HepG2 (cell line): ENCODE results near the gene HECTD1. TPM values are rescaled to one million over a fixed set of nuclear protein-coding genes. Genes with fewer than 3 reads are reported as not detected.

ENCODE experiments used
- ATAC-seq: fragments of 200-7000 bp; cut with Tn5 transposase; 3 replicates; pipeline ENCODE4 v1.9.1; 2020; ENCODE audit warnings: mild to moderate bottlenecking, moderate library complexity
- BruUV-seq: library from RNA; stranded (reverse); fragments of 400-500 nt; replicated peaks from 2 replicates; lab custom pipeline; 2021; lab: Mats Ljungman, UMichigan
- CTCF ChIA-PET: fragments of 300-600 bp; formaldehyde crosslinking; extraction: SDS; loops from one replicate; lab custom pipeline; 2021; ENCODE audit warnings: low total read pairs, inconsistent platforms, low intra/inter-chr PET ratio; lab: Yijun Ruan, JAX
- POLR2A ChIA-PET: fragments of 350-600 bp; sonication (Branson Sonifier 250); formaldehyde crosslinking; loops from one replicate; lab custom pipeline; 2020; ENCODE audit warnings: antibody characterized with exemption, inconsistent platforms; lab: Yijun Ruan, JAX
- DNase-seq: peaks from one replicate; pipeline ENCODE4 v3.0.0-alpha.2; 2015; ENCODE audit warnings: low spot score
- FAIRE-seq: peaks from 3 replicates; lab custom pipeline; 2011; peaks lifted over from hg19 to GRCh38; lab: Jason Lieb, UNC
- H2AFZ ChIP-seq: one replicate; pipeline ENCODE4 v1.6.1; 2011; ENCODE audit warnings: low read length, inconsistent platforms
- H3K27ac ChIP-seq: fragments of 300-600 bp; 3 replicates; pipeline ENCODE4 v1.8.0; 2011; ENCODE audit warnings: mixed run types, mild to moderate bottlenecking, mixed read lengths, low read length, inconsistent platforms; ENCODE audit not compliant: insufficient read depth; ENCODE audit errors: extremely low read length
- H3K27me3 ChIP-seq, 2 experiments: fragments of 200-600 bp in 1 of 2; 2 replicates in 1 of 2; 3 replicates in 1 of 2; pipeline versions ENCODE4 v1.6.0 to v1.8.0; 2011; ENCODE audit warnings: low read length in 2 of 2, mild to moderate bottlenecking in 2 of 2, moderate library complexity in 2 of 2, inconsistent platforms in 1 of 2; ENCODE audit not compliant: insufficient read depth in 2 of 2, control insufficient read depth in 1 of 2
- H3K36me3 ChIP-seq, 2 experiments: fragments of 200-600 bp in 1 of 2; replicated peaks in 1 of 2; 2 replicates in 1 of 2; 3 replicates in 1 of 2; pipeline versions ENCODE4 v1.5.1 to v1.8.0; 2011; ENCODE audit warnings: low read length in 2 of 2, inconsistent platforms in 1 of 2; ENCODE audit not compliant: insufficient read depth in 2 of 2, control insufficient read depth in 1 of 2
- H3K4me1 ChIP-seq: 2 replicates; pipeline ENCODE4 v1.5.1; 2012; ENCODE audit warnings: low read length, inconsistent platforms; ENCODE audit not compliant: insufficient read depth
- H3K4me2 ChIP-seq: 2 replicates; pipeline ENCODE4 v1.6.0; 2011; ENCODE audit warnings: low read depth, low read length, inconsistent platforms
- H3K4me3 ChIP-seq, 3 experiments: fragments of 200-600 bp in 1 of 3; sonication (generic), shearing (Covaris generic) in 1 of 3; replicated peaks in 1 of 3; 2 replicates each; pipeline ENCODE4 v1.5.1; 2011 to 2016; ENCODE audit warnings: low read length in 3 of 3, inconsistent platforms in 2 of 3, low read depth in 2 of 3, mild to moderate bottlenecking in 2 of 3, control low read depth in 1 of 3, mixed read lengths in 1 of 3; ENCODE audit not compliant: insufficient read depth in 1 of 3
- H3K79me2 ChIP-seq: one replicate; pipeline ENCODE4 v1.6.1; 2011; ENCODE audit warnings: low read length, inconsistent platforms; ENCODE audit not compliant: insufficient read depth
- H3K9ac ChIP-seq: 2 replicates; pipeline ENCODE4 v1.6.0; 2011; ENCODE audit warnings: mild to moderate bottlenecking, low read depth, low read length, inconsistent platforms; ENCODE audit not compliant: insufficient read depth
- H3K9me3 ChIP-seq: 2 replicates; pipeline ENCODE4 v1.5.1; 2012; ENCODE audit warnings: mild to moderate bottlenecking, low read length
- H4K20me1 ChIP-seq: 2 replicates; pipeline ENCODE4 v1.6.0; 2011; ENCODE audit warnings: inconsistent platforms, mild to moderate bottlenecking, low read length, moderate library complexity; ENCODE audit not compliant: insufficient read depth
- BORCS8-MEF2B ChIP-seq: sonication (generic); formaldehyde crosslinking; IDR thresholded peaks from 2 replicates; pipeline ENCODE4 v1.8.0; 2022; ENCODE audit warnings: mild to moderate bottlenecking, missing genetic modification reagents
- CHD4 ChIP-seq: fragments of 200-600 bp; sonication (generic); IDR thresholded peaks from 2 replicates; pipeline ENCODE4 v1.7.0; 2017; ENCODE audit warnings: mild to moderate bottlenecking, low read length, borderline replicate concordance
- CREM ChIP-seq, 2 experiments: sonication (generic) in 1 of 2; formaldehyde crosslinking in 1 of 2; IDR thresholded peaks; 2 replicates each; pipeline versions ENCODE4 v1.4.0 to v1.6.1; 2016 to 2020; ENCODE audit warnings: antibody characterized with exemption in 1 of 2, mild to moderate bottlenecking in 1 of 2, missing genetic modification reagents in 1 of 2
- GABPB1 ChIP-seq: IDR thresholded peaks from 2 replicates; pipeline ENCODE4 v1.6.1; 2016; ENCODE audit warnings: mild to moderate bottlenecking, missing genetic modification reagents, moderate library complexity, missing compliant biosample characterization
- GATAD2A ChIP-seq: IDR thresholded peaks from 2 replicates; pipeline ENCODE4 v1.6.1; 2016
- HIVEP1 ChIP-seq: sonication (generic); formaldehyde crosslinking; IDR thresholded peaks from 2 replicates; pipeline ENCODE4 v1.4.0; 2020; ENCODE audit warnings: mild to moderate bottlenecking, missing genetic modification reagents
- MIER2 ChIP-seq: IDR thresholded peaks from 2 replicates; pipeline ENCODE4 v1.6.1; 2016; ENCODE audit warnings: missing biosample characterization, missing genetic modification reagents
- NFKB2 ChIP-seq: sonication (generic); formaldehyde crosslinking; IDR thresholded peaks from 2 replicates; pipeline ENCODE4 v1.4.0; 2020; ENCODE audit warnings: missing genetic modification reagents, borderline replicate concordance
- NRL ChIP-seq: sonication (generic); formaldehyde crosslinking; IDR thresholded peaks from 2 replicates; pipeline ENCODE4 v1.5.0; 2020; ENCODE audit warnings: missing genetic modification reagents, mild to moderate bottlenecking, moderate library complexity, borderline replicate concordance
- POGZ ChIP-seq: sonication (generic); formaldehyde crosslinking; IDR thresholded peaks from 2 replicates; pipeline ENCODE4 v1.4.0; 2020; ENCODE audit warnings: mild to moderate bottlenecking, missing genetic modification reagents
- RARG ChIP-seq: sonication (generic); formaldehyde crosslinking; IDR thresholded peaks from 2 replicates; pipeline ENCODE4 v1.4.0; 2020; ENCODE audit warnings: low read depth, mild to moderate bottlenecking, missing genetic modification reagents
- STAG1 ChIP-seq: sonication (generic); formaldehyde crosslinking; IDR thresholded peaks from 2 replicates; pipeline ENCODE4 v1.4.0; 2020; ENCODE audit warnings: missing genetic modification reagents
- ZNF263 ChIP-seq: sonication (generic); formaldehyde crosslinking; IDR thresholded peaks from 2 replicates; pipeline ENCODE4 v1.4.0; 2020; ENCODE audit warnings: missing genetic modification reagents
- ZNF619 ChIP-seq: sonication (generic); formaldehyde crosslinking; IDR thresholded peaks from 2 replicates; pipeline ENCODE4 v1.4.0; 2020; ENCODE audit warnings: mild to moderate bottlenecking, missing genetic modification reagents
- ZNF773 ChIP-seq: sonication (generic); formaldehyde crosslinking; IDR thresholded peaks from 2 replicates; pipeline ENCODE4 v1.4.0; 2020; ENCODE audit warnings: missing genetic modification reagents, borderline replicate concordance
- WGBS: methylation state at CpG from one replicate; pipeline ENCODE4 v1.1.6; 2017; ENCODE audit warnings: low lambda C conversion rate; 5-methylcytosine and 5-hydroxymethylcytosine counted together
- in situ Hi-C: cut with HindIII; loops from 2 replicates; pipeline ENCODE4 v1.10.0; 2017; ENCODE audit warnings: low pct_unique_long_range_greater_than_20kb; ENCODE audit not compliant: extremely low pct_ligation_motif_present
- intact Hi-C: fragments of 100-400 bp; cut with micrococcal nuclease; formaldehyde crosslinking; loops from one replicate; pipeline ENCODE4 v1.10.0; 2022; ENCODE audit not compliant: unreplicated experiment
- polyA plus RNA-seq, 8 experiments: library from polyadenylated mRNA; depleted of rRNA in 3 of 8; stranded (reverse) in 7 of 8; unstranded in 1 of 8; fragments of >200 nt; fragmentation: Illumina TruSeq in 4 of 8; extraction: Trizol in 4 of 8; gene quantifications; 2 replicates each; pipeline versions ENCODE4 v1.2.1 to v1.2.3, GENCODE V29; 2011 to 2016; ENCODE audit warnings: low read depth in 4 of 8, missing spikeins in 1 of 8, mixed read lengths in 1 of 8; ENCODE audit not compliant: insufficient read depth in 1 of 8
- total RNA-seq, 5 experiments: library from RNA; depleted of rRNA; stranded (reverse); fragments of >200 nt; fragmentation: Illumina TruSeq; extraction: Trizol; gene quantifications; 2 replicates each; pipeline ENCODE4 v1.2.3, GENCODE V29; 2016; ENCODE audit warnings: low read depth in 1 of 5
- TF ChIP-seq, protein P1 (sequence below): IDR thresholded peaks from 2 replicates; pipeline ENCODE4 v1.6.1; 2016; ENCODE audit warnings: low read depth, missing genetic modification reagents, missing compliant biosample characterization
- TF ChIP-seq, protein P2 (sequence below), 2 experiments: sonication (generic) in 1 of 2; formaldehyde crosslinking in 1 of 2; IDR thresholded peaks; 2 replicates each; pipeline versions ENCODE4 v1.4.0 to v1.6.1; 2018 to 2020; ENCODE audit warnings: missing genetic modification reagents in 2 of 2, borderline replicate concordance in 1 of 2, low read depth in 1 of 2, mild to moderate bottlenecking in 1 of 2, missing biosample characterization in 1 of 2
- TF ChIP-seq, protein P3 (sequence below): sonication (generic); formaldehyde crosslinking; IDR thresholded peaks from 2 replicates; pipeline ENCODE4 v1.8.0; 2023; ENCODE audit warnings: mild to moderate bottlenecking, missing genetic modification reagents

Gene HECTD1
- total and polyA plus RNA-seq, 2 of the 13 experiments (the other 11 are each of a cell fraction or from before 2014, with no cell fraction given), result 312 to 560 TPM

DNA sequence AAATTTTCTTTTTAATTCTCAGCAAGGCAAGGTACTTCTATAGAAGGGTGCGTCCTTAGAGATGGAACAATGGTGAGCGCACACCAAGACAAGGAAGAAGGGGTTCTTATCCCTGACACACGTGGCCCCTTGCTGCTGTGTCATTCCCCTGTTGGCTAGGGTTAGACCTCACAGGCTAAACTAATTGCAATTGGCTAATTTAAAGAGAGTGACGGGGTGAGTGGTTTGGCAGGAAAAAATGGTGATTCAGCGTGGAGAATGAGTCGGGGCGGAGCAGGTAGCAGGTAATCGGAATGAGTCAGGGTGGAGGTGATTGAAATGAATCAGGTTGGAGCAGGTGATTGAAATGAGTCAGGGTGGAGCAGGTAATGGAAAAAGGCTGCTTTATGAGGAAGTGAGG is 36.3 kb upstream of the HECTD1 start:
- 95% methylated on average over 8 of the region's 8 CpGs for WGBS
- no peaks in the 10 kb centered on the region for H3K9me3 ChIP-seq
- no peak for FAIRE-seq
- no peak overlapping the region for H2AFZ ChIP-seq
- H3K4me1 ChIP-seq, result peaks cover 27% of the 10 kb centered on the region
- H3K4me3 ChIP-seq, result no peak overlapping the region
- H3K27me3 ChIP-seq, result no peaks in the 10 kb centered on the region
- no TSS peak for BruUV-seq
- no peak for DNase-seq
- ATAC-seq, result no peak
- H3K4me2 ChIP-seq, result no peak overlapping the region
- H3K9ac ChIP-seq, result no peak overlapping the region
- H3K27ac ChIP-seq, result no peak overlapping the region
- no peaks in the 10 kb centered on the region for H3K79me2 ChIP-seq
- ChIA-PET POLR2A (interaction anchor here (1.2 kb wide), 1 partner anchor 14 kb away, joined by 3 read pairs; no protein-coding TSS in a partner anchor), CTCF (no interaction called here)
- H3K36me3 ChIP-seq, result no peaks in the 10 kb centered on the region
- in situ Hi-C loops, result no loop called here
- intact Hi-C loops, result no loop called here
- no peaks in the 10 kb centered on the region for H4K20me1 ChIP-seq
- TF ChIP-seq POGZ (CRISPR knock-in tag), result peak; percentile 49; the same call in 1 of the 2 replicates
- TF ChIP-seq HIVEP1 (CRISPR knock-in tag), result 0 out of 2 replicates have a peak, but pooled peaks have one; percentile 47
- TF ChIP-seq ZNF773 (CRISPR knock-in tag), result no peak
- TF ChIP-seq, protein P1, sequence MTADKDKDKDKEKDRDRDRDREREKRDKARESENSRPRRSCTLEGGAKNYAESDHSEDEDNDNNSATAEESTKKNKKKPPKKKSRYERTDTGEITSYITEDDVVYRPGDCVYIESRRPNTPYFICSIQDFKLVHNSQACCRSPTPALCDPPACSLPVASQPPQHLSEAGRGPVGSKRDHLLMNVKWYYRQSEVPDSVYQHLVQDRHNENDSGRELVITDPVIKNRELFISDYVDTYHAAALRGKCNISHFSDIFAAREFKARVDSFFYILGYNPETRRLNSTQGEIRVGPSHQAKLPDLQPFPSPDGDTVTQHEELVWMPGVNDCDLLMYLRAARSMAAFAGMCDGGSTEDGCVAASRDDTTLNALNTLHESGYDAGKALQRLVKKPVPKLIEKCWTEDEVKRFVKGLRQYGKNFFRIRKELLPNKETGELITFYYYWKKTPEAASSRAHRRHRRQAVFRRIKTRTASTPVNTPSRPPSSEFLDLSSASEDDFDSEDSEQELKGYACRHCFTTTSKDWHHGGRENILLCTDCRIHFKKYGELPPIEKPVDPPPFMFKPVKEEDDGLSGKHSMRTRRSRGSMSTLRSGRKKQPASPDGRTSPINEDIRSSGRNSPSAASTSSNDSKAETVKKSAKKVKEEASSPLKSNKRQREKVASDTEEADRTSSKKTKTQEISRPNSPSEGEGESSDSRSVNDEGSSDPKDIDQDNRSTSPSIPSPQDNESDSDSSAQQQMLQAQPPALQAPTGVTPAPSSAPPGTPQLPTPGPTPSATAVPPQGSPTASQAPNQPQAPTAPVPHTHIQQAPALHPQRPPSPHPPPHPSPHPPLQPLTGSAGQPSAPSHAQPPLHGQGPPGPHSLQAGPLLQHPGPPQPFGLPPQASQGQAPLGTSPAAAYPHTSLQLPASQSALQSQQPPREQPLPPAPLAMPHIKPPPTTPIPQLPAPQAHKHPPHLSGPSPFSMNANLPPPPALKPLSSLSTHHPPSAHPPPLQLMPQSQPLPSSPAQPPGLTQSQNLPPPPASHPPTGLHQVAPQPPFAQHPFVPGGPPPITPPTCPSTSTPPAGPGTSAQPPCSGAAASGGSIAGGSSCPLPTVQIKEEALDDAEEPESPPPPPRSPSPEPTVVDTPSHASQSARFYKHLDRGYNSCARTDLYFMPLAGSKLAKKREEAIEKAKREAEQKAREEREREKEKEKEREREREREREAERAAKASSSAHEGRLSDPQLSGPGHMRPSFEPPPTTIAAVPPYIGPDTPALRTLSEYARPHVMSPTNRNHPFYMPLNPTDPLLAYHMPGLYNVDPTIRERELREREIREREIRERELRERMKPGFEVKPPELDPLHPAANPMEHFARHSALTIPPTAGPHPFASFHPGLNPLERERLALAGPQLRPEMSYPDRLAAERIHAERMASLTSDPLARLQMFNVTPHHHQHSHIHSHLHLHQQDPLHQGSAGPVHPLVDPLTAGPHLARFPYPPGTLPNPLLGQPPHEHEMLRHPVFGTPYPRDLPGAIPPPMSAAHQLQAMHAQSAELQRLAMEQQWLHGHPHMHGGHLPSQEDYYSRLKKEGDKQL (CRISPR knock-in tag), result no peak
- TF ChIP-seq RARG, result no peak
- no peak for TF ChIP-seq GABPB1
- TF ChIP-seq, protein P2, sequence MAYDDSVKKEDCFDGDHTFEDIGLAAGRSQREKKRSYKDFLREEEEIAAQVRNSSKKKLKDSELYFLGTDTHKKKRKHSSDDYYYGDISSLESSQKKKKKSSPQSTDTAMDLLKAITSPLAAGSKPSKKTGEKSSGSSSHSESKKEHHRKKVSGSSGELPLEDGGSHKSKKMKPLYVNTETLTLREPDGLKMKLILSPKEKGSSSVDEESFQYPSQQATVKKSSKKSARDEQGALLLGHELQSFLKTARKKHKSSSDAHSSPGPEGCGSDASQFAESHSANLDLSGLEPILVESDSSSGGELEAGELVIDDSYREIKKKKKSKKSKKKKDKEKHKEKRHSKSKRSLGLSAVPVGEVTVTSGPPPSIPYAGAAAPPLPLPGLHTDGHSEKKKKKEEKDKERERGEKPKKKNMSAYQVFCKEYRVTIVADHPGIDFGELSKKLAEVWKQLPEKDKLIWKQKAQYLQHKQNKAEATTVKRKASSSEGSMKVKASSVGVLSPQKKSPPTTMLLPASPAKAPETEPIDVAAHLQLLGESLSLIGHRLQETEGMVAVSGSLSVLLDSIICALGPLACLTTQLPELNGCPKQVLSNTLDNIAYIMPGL (CRISPR knock-in tag; IDR thresholded peaks at IDR 0.05; ENCODE audit: borderline replicate concordance in 1 of 2, low read depth in 1 of 2), result no peak
- TF ChIP-seq CREM (IDR thresholded peaks at IDR 0.05), result no peak
- no peak for TF ChIP-seq CREM (CRISPR knock-in tag; IDR thresholded peaks at IDR 0.05)
- no peak for TF ChIP-seq ZNF263 (CRISPR knock-in tag)
- no peak for TF ChIP-seq BORCS8-MEF2B
- TF ChIP-seq ZNF619 (CRISPR knock-in tag), result 0 out of 2 replicates have a peak, but pooled peaks have one; percentile 30
- no peak for TF ChIP-seq MIER2 (CRISPR knock-in tag)
- TF ChIP-seq CHD4, result no peak
- no peak for TF ChIP-seq NRL
- no peak for TF ChIP-seq NFKB2 (CRISPR knock-in tag)
- TF ChIP-seq, protein P3, sequence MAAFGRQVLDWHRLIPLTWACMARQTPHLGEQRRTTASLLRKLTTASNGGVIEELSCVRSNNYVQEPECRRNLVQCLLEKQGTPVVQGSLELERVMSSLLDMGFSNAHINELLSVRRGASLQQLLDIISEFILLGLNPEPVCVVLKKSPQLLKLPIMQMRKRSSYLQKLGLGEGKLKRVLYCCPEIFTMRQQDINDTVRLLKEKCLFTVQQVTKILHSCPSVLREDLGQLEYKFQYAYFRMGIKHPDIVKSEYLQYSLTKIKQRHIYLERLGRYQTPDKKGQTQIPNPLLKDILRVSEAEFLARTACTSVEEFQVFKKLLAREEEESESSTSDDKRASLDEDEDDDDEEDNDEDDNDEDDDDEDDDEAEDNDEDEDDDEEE (CRISPR knock-in tag), result no peak
- TF ChIP-seq STAG1 (CRISPR knock-in tag), result no peak
- TF ChIP-seq GATAD2A (CRISPR knock-in tag), result no peak
